Anterior cingulate cortex (tissue), 58 donors: ENCODE data around the gene KLHDC8B.

ENCODE experiments used
- DNase-seq, 58 donors: peaks; one replicate each; lab custom pipeline; 2025; lab: John Stamatoyannopoulos, UW

Gene KLHDC8B

DNA sequence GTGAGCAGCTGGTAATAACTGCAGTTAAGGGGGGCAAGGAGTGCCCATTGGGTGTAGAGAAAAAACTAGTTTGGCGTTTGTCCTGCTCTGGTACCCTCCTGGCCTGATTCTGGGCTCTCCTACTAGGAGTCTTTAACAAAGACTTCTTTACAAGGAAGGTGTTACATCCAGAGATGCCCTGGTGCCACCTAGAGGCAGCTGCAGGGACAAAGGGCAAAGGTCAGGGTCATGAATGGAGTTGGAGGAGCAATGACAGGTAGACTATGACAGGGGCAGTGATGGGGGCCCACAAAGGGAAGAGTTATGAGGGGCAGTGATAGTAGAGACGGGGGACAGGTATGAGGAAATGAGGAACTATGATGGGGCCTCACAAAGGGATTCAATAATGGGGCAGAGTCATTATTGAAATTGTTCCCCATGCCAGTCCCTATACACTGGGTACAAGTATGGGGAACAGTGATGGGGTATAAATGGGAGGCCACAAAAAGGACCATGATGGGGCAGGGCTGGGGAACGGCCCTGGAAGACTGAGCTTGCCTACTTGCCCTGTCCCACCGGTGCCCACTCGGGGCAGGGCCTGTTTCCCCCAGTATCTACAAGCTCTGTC lies 13.2 kb upstream of the KLHDC8B start:
- no peak for DNase-seq

DNA sequence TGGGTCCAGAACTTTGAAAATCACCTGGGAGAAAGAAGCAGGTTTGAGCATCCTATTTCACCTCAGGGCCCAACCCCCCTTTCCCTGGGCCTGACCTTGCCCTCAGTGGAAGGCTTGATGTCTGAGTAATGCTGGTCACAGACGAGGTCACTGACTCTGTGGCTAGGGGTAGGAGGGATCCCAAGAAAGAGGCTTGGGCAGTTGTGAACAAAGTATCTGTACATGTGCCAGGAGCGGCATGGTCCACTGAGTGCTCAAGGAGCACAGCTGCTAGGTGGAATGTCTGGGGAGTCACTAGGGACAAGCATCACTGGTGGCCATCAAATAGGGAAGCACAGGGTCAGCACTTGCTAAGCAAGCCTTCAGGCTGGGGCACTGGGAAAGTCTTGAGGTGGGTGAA lies 12.6 kb upstream of the KLHDC8B start:
- DNase-seq, result no peak

DNA sequence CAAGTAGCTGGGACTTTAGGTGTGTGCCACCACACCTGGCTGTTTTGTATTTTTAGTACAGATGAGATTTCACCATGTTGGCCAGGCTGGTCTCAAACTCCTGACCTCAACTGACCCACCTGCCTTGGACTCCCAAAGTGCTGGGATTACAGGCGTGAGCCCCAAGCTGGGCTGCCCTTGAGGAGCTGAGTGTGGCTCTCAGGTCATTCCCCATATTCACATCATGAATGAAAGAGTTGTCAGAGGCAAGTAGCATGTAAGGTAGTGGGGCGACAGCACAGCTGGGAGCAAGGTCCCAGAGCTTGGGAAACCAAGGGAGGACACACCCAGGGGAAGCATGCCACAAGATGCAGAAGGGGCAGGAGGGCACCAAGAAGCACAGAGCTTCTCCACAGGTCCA lies 10.2 kb upstream of the KLHDC8B start:
- no peak for DNase-seq

DNA sequence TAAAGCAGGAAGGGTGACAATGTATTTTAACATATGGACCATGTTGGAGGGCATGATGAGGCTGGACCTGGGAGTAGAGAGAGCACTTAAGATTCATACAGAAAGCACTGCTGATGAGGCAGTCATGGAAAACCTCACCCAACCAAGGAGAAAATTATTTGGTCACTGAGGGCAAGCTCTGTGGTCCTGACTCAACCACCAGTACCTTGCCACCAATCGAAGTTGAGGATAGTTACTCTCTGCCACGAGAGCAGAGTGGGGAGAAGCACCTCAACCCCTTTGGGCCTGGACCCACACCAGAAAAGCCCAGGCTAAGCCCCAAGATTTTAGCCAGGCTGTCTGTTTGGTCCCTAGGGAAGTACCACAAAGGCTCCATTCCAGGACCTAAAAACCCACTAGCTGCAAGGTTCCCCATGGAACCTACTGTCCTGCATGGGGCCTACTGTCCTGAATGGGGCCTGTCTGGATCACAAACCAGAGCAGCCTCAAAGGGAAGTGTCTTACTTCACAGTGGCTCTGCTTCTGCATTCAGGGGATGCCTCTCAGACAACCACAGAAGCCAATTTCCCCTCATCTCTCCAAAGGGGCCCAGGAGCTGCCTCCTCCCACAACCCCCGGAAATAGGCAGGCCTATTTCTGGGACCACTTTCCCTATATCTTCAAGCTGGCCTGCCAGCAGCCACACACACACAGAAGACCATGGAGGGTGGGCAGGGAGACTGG lies 9.4 kb upstream of the KLHDC8B start:
- DNase-seq, result no peak

DNA sequence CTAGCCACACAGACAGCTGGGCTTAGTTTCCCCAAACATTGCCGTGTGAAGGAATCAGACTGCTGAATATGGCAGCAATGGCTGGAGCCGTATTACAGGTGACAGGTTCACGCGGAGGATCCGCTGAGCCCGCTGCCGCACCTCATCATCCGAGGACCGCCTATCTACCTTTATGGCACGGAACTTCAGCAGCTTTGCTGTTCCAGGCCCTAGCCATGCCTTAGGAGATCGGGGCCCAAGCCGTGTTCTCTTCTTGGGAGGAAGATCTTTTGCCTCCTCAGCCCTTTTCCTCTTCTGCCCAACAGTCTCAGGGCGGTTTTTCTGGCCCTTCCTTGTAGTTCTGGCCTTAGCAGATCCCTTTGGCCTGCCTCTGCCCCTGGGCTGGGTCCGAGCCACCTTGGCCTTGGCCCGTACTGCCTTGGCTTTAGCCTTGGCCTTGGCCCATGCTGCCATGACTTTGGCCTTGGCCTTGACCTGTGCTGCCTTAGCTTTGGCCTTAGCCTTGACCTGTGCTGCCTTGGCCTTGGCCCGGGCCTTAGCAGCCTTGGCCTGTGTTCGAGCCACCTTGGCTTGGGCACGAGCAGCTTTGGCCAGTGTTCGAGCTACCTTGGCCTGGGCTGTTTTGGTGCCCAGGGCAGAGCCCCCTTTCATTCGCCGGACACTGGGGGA lies 8.5 kb upstream of the KLHDC8B start:
- DNase-seq, result no peak

DNA sequence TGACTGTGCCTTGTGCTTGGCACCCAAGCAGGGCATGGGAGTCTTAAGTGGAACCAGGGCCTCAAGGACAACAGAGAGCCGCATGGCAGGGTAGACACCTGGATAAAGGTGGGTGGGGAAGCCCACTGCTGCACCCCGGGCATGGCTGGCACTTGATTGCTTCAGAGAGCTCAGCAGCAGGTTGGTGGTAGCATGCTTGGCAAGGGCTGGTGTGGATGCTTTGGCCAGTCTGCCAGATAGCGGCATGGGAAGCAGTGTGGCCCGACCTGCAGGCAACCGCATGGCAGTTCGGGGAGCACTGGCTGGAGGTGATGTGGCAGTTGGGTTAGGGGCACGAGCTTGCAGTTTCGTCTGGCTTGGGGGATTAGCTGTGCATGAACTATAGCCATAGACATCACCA lies 7.8 kb upstream of the KLHDC8B start:
- DNase-seq, result no peak

DNA sequence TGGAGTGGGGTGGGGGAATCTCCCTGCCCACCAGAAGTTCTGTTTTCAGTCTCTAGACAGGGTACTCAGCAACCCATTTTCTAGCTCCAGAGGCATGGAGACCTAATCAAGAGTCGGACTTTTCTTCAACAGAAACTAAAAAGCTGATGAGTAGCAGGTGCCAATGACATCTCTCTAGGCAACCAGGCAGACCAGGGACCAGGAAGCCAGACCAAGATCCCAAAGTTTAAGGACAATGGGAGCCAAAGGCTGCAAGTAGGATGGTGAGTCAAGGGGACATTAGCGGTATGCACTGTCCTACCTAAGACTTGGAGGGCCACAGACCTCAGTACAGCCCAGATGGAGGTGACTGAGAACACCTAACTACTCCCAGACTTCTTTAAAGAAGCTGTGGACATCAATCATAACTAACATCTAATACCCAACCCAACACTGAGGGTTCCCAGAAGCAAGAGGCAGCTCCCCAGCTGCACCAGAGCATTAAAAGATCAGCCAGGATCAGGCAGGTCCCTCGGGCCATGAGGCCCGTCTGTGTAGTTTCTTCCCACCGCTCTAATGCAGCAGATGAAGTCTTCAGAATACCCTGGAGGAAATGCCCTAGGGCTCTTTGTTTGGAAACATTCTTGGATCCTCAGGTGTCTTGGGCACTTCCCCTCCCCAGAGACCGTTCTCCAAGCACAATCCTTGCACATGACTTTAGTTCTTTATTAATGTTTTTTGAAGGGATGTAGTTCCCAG lies 6.2 kb upstream of the KLHDC8B start:
- DNase-seq, result no peak

DNA sequence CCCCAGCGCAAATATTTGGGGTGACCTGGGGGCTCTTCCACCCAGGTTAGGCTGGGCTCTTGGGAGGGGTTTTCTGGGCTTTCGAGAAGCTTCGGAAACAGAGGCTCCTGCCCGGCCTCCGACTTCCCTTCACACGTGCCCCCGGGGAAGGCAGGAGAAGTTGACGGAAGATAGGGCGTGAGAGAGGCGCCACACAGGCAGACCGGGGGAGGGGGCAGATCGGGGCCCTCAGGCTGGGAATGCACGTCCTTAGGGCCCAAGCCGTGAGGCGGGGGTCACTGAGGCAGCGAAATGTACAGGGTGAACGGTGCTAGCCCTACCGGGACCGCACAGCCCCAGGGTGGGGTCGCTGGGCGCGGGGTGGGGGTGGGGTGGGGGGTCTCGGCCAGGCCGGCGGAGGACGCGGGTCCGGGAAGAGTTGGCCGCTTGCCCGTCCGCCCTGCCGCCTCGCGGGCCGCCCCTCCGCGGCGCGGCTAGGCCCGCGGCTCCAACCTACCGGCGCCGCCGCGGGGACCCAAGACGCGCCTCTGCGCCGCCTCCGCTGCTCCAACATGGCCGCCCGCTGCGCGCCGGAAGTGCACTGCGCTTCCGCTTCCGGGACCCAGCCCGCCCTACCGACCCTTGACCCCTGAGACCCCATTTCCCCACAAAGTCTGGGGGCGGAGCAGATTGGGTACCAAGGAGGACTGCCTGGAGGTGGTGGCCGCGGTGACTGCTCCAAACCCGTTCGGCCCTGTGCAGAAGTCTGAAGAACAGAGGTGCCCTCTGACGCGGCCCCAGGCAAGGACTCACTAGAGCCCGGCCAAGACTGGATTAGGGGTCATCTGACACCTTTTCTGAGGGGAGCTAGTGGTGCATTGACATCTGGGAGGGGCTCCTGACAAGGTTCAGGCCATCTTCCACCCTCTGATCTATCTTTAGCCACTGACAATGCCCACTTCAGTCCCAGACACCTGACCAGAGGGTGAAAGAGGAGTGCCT lies 5.3 kb upstream of the KLHDC8B start, which contains the start of gene CCDC71:
TSS of gene CCDC71 (minus strand) at position 561 of the 981 bp plus-strand sequence. CDS start 2,123 bp downstream, outside the sequence.
- DNase-seq, result peak in 54 of 58 donors; percentile 13 to 80 (median 50)

DNA sequence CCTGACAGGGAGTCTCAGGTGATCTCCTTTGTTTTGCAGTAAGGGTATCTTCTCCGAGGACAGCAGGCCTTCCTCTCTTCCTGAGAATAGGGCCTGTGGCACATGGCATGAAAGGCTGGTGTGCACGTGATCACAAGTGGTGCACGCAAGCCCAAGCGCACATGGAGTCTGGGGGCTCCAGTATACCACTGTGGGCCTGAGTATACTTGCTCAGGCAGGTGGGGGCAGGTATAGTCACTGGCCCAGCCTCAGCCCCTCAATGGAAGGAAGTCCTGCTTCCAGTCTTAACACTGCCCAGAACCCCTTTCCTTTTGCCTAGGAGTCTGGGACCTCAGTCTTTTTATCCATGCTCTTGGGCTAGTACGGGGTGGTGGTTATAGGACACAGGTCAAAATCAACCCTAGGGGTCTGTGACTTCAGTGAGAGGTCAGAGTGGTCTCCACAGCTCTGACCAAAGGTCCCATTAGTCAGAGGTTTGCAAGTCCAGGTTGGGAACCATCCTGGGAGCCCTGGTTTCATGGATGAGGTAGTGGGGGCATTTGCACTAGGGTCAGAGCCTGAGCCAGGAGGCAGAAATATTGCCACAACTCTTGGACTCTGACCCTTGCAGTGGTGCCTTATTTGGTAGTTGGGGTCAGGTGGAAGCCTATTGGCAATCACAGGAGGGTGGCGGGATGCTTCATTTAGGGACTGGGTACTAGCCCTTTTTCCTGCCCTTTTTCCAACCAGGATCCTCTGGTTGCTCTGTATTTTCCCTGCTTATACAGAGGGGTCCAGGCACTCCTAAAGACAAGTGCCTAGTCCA lies 4.4 kb upstream of the KLHDC8B start:
- no peak for DNase-seq

DNA sequence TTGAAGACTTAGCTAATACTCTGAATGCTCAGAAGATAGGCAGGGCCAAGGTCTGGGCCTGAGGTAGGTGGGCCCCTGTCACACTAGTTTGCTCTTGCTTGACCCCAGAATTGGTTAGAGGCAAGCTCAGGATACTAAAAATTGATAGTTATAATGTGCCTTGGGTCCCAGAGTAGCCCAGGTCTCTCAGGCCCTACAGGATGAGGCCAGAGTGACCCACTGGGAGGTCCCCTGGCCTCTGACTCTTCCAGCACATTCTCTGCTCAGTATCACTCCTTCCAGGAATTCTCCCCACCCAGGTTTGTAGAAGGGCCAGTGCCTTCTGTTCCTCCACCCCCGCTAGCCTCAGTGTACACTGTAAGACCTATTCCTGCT lies 667 bp upstream of the KLHDC8B start:
- no peak for DNase-seq

DNA sequence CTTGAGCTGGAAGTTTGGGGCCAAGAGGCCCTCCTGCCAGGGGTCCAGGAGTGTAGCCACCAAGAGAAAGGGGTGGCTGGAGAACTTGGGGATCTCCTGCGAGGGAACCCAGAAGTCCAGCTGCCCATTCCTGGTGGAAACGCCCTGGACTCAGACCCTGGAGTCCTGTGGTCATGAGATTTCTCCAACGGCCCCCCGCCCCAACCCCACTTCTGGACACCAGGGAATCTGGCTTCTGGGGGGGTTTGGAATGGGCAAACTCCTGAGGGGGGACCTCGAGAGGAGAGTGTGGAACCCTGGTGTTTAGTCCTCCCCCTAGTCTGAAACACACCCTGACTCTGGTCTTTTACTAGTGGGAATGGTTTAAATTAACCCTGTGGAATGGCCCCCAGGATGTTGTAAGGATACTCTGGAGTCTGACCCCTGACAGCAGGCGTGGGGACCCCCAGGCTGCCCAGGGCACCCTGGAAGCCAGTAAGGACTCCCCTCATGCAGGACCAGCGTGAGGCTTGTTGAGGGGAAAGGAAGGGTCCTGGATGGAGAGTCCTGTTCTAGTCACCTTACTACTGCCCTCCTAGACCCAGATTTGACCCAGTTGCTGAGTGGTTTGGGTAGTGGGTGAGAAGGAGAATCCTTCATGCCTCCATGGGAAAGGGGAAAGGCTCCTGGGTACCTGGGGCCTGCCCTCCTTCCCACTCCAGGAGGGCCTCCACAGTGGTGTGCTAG lies 540 bp downstream of the KLHDC8B start:
- no peak for DNase-seq

DNA sequence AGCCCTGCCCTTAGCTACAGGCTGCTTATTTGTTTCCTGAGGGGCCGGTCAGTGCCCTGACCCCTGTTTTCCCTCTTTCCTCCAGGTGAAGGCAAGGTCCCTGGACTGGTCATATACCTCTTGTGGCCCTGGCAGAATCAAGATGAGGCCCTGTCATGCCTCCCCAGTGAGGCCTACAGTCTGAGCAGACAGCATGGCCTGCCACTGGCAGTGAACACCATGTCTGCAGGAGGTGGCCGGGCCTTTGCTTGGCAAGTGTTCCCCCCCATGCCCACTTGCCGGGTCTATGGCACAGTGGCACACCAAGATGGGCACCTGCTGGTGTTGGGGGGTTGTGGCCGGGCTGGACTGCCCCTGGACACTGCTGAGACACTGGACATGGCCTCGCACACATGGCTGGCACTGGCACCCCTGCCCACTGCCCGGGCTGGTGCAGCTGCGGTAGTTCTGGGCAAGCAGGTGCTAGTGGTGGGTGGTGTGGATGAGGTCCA lies 1.2 kb downstream of the KLHDC8B start:
- peak in 2 of 58 donors; percentile 6 to 11 for DNase-seq

DNA sequence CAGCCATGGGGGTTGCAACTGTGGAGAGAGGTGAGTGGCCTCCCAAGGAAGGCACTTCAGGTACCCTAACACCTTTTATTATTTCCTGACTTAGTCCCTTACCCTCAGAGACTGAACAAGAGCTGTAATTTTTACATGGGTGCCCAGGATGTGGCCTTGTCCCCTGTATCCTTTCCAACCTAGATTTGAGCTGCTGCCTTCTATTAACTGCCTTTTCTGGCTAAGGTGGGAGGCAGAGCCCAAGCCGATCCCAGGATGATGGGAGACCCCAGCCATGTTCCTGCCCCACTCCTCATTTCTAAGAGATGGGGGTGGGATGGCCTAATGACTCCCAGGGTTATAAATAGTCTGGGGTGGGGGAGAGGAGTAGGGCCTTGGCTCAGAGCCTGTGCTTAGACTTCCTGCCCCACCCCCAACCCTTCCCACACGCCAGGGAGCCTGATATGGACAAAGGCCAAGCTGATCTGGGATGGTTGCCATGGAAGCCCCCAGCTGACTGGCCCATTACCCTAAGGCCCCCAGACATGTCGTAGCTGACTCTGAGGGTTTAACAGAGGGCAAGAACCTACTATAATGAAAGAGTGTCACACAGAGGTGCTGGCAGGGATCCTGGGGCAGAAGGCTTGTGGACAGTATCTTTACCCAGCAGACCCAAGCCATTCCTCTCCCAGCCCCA lies 1.9 kb downstream of the KLHDC8B start:
- peak in 2 of 58 donors; percentile 25 to 57 for DNase-seq

DNA sequence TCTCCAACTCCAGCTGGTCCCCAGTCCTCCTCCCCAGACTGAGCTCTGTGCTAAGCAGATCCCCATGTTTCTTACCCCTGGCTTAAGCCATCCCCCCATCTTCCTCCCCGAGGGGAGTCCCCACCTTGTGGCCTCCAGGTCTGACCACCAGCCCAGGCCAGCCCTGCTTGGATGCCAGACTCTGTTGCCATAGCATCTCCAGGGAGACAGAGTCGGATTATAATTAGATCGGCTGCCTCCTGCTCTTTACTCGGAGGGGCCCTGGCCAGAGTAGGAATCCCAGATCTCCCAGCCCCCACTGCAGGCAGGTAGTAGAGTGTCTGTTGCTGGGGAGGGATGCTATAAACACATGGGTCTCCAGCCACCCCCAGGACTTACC lies 2.4 kb downstream of the KLHDC8B start:
- DNase-seq, result peak in 3 of 58 donors; percentile 4 to 20 (median 6)

DNA sequence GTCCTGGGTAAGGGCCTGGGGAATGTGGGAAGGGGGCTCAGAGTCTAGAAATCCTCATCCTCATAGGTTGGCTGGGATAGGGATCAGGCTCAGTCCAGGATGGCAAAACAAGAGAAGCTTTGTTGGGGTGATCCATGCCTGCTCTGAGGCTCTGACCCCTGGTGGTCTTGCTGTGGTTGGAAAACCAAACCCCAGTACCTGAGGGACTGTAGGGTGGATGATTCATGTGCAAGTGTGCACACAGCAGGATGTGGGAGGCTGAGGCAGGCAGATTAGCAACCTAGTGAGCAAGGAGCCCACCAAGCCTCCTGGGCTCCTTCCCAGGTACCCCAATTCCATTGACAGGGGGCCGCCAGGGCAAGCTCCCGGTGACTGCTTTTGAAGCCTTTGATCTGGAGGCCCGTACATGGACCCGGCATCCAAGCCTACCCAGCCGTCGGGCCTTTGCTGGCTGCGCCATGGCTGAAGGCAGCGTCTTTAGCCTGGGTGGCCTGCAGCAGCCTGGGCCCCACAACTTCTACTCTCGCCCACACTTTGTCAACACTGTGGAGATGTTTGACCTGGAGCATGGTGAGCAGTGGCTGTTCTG lies 3.1 kb downstream of the KLHDC8B start:
- DNase-seq, result no peak

DNA sequence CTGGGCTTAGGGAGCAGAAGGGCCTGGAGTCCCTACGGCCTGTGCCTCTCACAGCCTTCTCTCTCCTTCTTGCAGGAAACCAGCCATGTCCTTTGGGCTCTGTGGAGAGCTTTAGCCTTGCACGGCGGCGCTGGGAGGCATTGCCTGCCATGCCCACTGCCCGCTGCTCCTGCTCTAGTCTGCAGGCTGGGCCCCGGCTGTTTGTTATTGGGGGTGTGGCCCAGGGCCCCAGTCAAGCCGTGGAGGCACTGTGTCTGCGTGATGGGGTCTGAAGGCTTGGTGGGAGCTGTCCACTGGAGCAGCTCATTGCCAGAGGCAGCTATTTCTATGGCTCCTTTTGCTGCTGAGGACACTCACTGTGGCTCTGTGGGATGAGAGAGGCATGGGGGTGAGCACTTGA lies 4.1 kb downstream of the KLHDC8B start:
- DNase-seq, result no peak

DNA sequence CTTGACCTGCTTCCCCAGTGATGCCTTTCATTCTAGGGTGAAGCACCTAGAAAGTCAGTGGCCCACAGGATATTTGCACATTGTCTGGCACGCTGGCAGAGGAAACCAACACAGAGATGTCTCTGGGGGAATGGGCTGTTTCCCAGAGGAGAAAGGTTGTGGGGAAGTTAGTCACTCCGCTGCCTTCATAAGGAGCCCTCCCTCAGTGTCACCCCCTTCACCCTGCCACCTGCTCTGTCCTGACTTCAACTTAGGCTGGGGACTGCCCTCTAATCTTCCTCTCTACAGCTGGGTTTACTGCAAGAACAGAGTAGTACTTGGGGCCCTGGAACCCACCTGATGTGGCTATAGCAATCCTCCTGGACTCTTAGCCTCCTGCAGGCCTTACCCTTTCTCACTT lies 5.7 kb downstream of the KLHDC8B start:
- no peak for DNase-seq
